ENCODE measurements around the gene PARD3. TPM values are rescaled to one million over a fixed set of nuclear protein-coding genes. Genes with fewer than 3 reads are reported as not detected.
"Not testable (repeated sequence)": the region's sequence is repeated elsewhere in the genome, so short reads cannot be mapped to it uniquely, and the experiment has no call there.

PARD3 gene
- total RNA-seq, 4 donors from 2014 or later = 39.2 to 124 (median 48.0) TPM

GRCh38 chr10:34427911-34428216 lies 387.2 kb downstream of the PARD3 start:
- Histone ChIP-seq H3K9me3 (no peaks in the 10 kb centered on the region), H3K36me3 (no peaks in the 10 kb centered on the region), H3K4me3 (no peak overlapping the region), H3K27me3 (no peaks in the 10 kb centered on the region), H3K4me1 (no peaks in the 10 kb centered on the region), H3K27ac (no peak overlapping the region)
- DNase-seq = no peak
- no peak for TF ChIP-seq POLR2A (IDR thresholded peaks at IDR 0.05)
- TF ChIP-seq CTCF (IDR thresholded peaks at IDR 0.05) = no peak

- not testable (repeated sequence) for H3K36me3 ChIP-seq, H3K4me1 ChIP-seq, H3K9me3 ChIP-seq, DNase-seq, H3K27me3 ChIP-seq, H3K4me3 ChIP-seq, H3K27ac ChIP-seq
These were observed 387.8 kb downstream of the PARD3 start for GRCh38 chr10:34427158-34427910.

- H3K36me3 ChIP-seq, H3K27me3 ChIP-seq, DNase-seq, H3K9me3 ChIP-seq, H3K4me1 ChIP-seq, H3K4me3 ChIP-seq, H3K27ac ChIP-seq: not testable (repeated sequence)
These were observed 388.4 kb downstream of the PARD3 start for GRCh38 chr10:34426538-34427157.

- Histone ChIP-seq H3K27me3 (no peaks in the 10 kb centered on the region), H3K9me3 (no peaks in the 10 kb centered on the region), H3K27ac (no peak overlapping the region), H3K4me1 (no peaks in the 10 kb centered on the region), H3K36me3 (no peaks in the 10 kb centered on the region), H3K4me3 (no peak overlapping the region)
- no peak for DNase-seq
- TF ChIP-seq POLR2A (IDR thresholded peaks at IDR 0.05) (no peak), CTCF (IDR thresholded peaks at IDR 0.05) (no peak)
These were observed 389.1 kb downstream of the PARD3 start for GRCh38 chr10:34426041-34426440.

- no peaks in the 10 kb centered on the region for H3K9me3 ChIP-seq
- H3K4me1 ChIP-seq = no peaks in the 10 kb centered on the region
- no peaks in the 10 kb centered on the region for H3K27me3 ChIP-seq
- no peak overlapping the region for H3K27ac ChIP-seq
- no peak overlapping the region for H3K4me3 ChIP-seq
- no peak for DNase-seq
- TF ChIP-seq CTCF (IDR thresholded peaks at IDR 0.05) = no peak
- no peak for TF ChIP-seq POLR2A (IDR thresholded peaks at IDR 0.05)
- no peaks in the 10 kb centered on the region for H3K36me3 ChIP-seq
These were observed 391.1 kb downstream of the PARD3 start for GRCh38 chr10:34423673-34424625.

GRCh38 chr10:34420795-34421194 lies 394.3 kb downstream of the PARD3 start:
- no peaks in the 10 kb centered on the region for H3K9me3 ChIP-seq
- TF ChIP-seq CTCF (IDR thresholded peaks at IDR 0.05) = no peak
- no peak for TF ChIP-seq POLR2A (IDR thresholded peaks at IDR 0.05)

More at GRCh38 chr10:34420795-34421194, 394.3 kb downstream of the PARD3 start:
- Histone ChIP-seq H3K4me3 (no peak overlapping the region), H3K27ac (no peak overlapping the region), H3K36me3 (no peaks in the 10 kb centered on the region), H3K4me1 (no peaks in the 10 kb centered on the region), H3K27me3 (no peaks in the 10 kb centered on the region)
- no peak for DNase-seq

All from Peyer's patch (tissue), 4 donors.